Measurements from ENCODE around the gene FRAT2.

DNA sequence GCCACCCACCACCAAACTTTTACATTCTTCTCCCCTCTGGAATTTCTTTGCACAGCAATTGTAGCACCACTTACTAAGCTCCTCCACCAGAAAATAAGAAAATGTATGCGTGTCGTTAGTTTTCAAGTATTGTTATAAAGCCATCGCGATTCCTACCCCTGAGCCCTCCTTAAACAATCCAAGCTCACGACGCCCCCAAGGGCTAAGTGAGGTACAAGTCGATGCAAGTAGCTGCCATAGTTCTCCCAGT, 1.3 kb downstream of the FRAT2 start:
- TF ChIP-seq, protein P1, sequence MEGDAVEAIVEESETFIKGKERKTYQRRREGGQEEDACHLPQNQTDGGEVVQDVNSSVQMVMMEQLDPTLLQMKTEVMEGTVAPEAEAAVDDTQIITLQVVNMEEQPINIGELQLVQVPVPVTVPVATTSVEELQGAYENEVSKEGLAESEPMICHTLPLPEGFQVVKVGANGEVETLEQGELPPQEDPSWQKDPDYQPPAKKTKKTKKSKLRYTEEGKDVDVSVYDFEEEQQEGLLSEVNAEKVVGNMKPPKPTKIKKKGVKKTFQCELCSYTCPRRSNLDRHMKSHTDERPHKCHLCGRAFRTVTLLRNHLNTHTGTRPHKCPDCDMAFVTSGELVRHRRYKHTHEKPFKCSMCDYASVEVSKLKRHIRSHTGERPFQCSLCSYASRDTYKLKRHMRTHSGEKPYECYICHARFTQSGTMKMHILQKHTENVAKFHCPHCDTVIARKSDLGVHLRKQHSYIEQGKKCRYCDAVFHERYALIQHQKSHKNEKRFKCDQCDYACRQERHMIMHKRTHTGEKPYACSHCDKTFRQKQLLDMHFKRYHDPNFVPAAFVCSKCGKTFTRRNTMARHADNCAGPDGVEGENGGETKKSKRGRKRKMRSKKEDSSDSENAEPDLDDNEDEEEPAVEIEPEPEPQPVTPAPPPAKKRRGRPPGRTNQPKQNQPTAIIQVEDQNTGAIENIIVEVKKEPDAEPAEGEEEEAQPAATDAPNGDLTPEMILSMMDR (IDR thresholded peaks at IDR 0.05): no peak; the same call in 1 of the 2 replicates
- TF ChIP-seq POLR2AphosphoS5 (IDR thresholded peaks at IDR 0.05; ENCODE audit: low read depth, low read length): no peak
- TF ChIP-seq, protein P2, sequence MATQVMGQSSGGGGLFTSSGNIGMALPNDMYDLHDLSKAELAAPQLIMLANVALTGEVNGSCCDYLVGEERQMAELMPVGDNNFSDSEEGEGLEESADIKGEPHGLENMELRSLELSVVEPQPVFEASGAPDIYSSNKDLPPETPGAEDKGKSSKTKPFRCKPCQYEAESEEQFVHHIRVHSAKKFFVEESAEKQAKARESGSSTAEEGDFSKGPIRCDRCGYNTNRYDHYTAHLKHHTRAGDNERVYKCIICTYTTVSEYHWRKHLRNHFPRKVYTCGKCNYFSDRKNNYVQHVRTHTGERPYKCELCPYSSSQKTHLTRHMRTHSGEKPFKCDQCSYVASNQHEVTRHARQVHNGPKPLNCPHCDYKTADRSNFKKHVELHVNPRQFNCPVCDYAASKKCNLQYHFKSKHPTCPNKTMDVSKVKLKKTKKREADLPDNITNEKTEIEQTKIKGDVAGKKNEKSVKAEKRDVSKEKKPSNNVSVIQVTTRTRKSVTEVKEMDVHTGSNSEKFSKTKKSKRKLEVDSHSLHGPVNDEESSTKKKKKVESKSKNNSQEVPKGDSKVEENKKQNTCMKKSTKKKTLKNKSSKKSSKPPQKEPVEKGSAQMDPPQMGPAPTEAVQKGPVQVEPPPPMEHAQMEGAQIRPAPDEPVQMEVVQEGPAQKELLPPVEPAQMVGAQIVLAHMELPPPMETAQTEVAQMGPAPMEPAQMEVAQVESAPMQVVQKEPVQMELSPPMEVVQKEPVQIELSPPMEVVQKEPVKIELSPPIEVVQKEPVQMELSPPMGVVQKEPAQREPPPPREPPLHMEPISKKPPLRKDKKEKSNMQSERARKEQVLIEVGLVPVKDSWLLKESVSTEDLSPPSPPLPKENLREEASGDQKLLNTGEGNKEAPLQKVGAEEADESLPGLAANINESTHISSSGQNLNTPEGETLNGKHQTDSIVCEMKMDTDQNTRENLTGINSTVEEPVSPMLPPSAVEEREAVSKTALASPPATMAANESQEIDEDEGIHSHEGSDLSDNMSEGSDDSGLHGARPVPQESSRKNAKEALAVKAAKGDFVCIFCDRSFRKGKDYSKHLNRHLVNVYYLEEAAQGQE (IDR thresholded peaks at IDR 0.05; ENCODE audit: insufficient read depth in 1 of 2, low read depth in 2 of 2, low read length in 1 of 2): no peak
- TF ChIP-seq SIN3A (IDR thresholded peaks at IDR 0.05; ENCODE audit: borderline replicate concordance, insufficient read depth, low read depth, low read length): no peak
- no peak for TF ChIP-seq TCF7L2 (IDR thresholded peaks at IDR 0.05; ENCODE audit: low read depth, low read length)
